ENCODE measurements around the gene CHIT1. TPM values are rescaled to one million over a fixed set of nuclear protein-coding genes. Genes with fewer than 3 reads are reported as not detected.
"Not testable (repeated sequence)": the region's sequence is repeated elsewhere in the genome, so short reads cannot be mapped to it uniquely, and the experiment has no call there.

Gene CHIT1
- total RNA-seq, 2 experiments from 2014 or later = 0.30 to 0.42 TPM

GRCh38 chr1:203271962-203272632, 42.6 kb upstream of the CHIT1 start:
- Mint-ChIP-seq H3K27me3 (no peaks in the 10 kb centered on the region), H3K36me3 (ENCODE audit: low read depth) (no peaks in the 10 kb centered on the region), H3K4me1 (peaks cover 74% of the 10 kb centered on the region), H3K27ac (no peak overlapping the region), H3K4me3 (no peak overlapping the region), H3K9me3 (no peaks in the 10 kb centered on the region)
- POLR2A ChIA-PET = interaction anchor here (0.5 kb wide), 1 partner anchor 68 kb away, joined by 3 read pairs; no protein-coding TSS in a partner anchor
- CTCF ChIA-PET = interaction anchor here (0.7 to 7.3 kb wide), 11 partner anchors 9 to 215 kb away, joined by 3 to 299 read pairs (median 56); partner anchors contain the start of gene BTG2
- no peak for DNase-seq

- ChIA-PET CTCF (interaction anchor here (1.1 to 7.3 kb wide), 9 partner anchors 15 to 231 kb away, joined by 3 to 299 read pairs (median 58); partner anchors contain the start of gene BTG2), POLR2A (no interaction called here)
- peak; percentile 87 for DNase-seq
- H3K9me3 Mint-ChIP-seq = no peaks in the 10 kb centered on the region
- peak overlapping the region; percentile 80 for H3K27ac Mint-ChIP-seq
- no peak overlapping the region for H3K4me3 Mint-ChIP-seq
- H3K27me3 Mint-ChIP-seq = no peaks in the 10 kb centered on the region
- peaks cover 65% of the 10 kb centered on the region for H3K4me1 Mint-ChIP-seq
- H3K36me3 Mint-ChIP-seq (ENCODE audit: low read depth) = no peaks in the 10 kb centered on the region
These were observed 41.7 kb upstream of the CHIT1 start for GRCh38 chr1:203271018-203271743.

- Mint-ChIP-seq H3K27ac (peak overlapping the region; percentile 77), H3K4me1 (peaks cover 60% of the 10 kb centered on the region), H3K4me3 (no peak overlapping the region), H3K27me3 (no peaks in the 10 kb centered on the region), H3K9me3 (no peaks in the 10 kb centered on the region), H3K36me3 (ENCODE audit: low read depth) (no peaks in the 10 kb centered on the region)
- POLR2A ChIA-PET = no interaction called here
- DNase-seq = no peak
- CTCF ChIA-PET = interaction anchor here (0.6 to 7.3 kb wide), 10 partner anchors 16 to 553 kb away, joined by 3 to 299 read pairs (median 32); partner anchors contain the start of gene BTG2
These were observed 41.0 kb upstream of the CHIT1 start for GRCh38 chr1:203270448-203270847.

GRCh38 chr1:203269654-203270020, 40.2 kb upstream of the CHIT1 start:
- Mint-ChIP-seq H3K27ac (no peak overlapping the region), H3K9me3 (no peaks in the 10 kb centered on the region), H3K4me1 (peaks cover 52% of the 10 kb centered on the region), H3K36me3 (ENCODE audit: low read depth) (no peaks in the 10 kb centered on the region), H3K27me3 (no peaks in the 10 kb centered on the region), H3K4me3 (no peak overlapping the region)
- ChIA-PET CTCF (interaction anchor here (0.6 to 7.3 kb wide), 19 partner anchors 8 to 1310 kb away, joined by 3 to 299 read pairs (median 5); partner anchors contain the start of genes BTG2 and LAX1), POLR2A (no interaction called here)
- DNase-seq = no peak

- Mint-ChIP-seq H3K4me1 (peaks cover 46% of the 10 kb centered on the region), H3K4me3 (no peak overlapping the region), H3K9me3 (no peaks in the 10 kb centered on the region), H3K36me3 (ENCODE audit: low read depth) (no peaks in the 10 kb centered on the region), H3K27me3 (no peaks in the 10 kb centered on the region), H3K27ac (no peak overlapping the region)
- ChIA-PET POLR2A (no interaction called here), CTCF (interaction anchor here (0.6 to 7.3 kb wide), 17 partner anchors 8 to 1311 kb away, joined by 3 to 299 read pairs (median 7); partner anchors contain the start of genes BTG2 and LAX1)
- peak; percentile 74 for DNase-seq
These were observed 39.6 kb upstream of the CHIT1 start for GRCh38 chr1:203268901-203269653.

GRCh38 chr1:203267912-203268311, 38.4 kb upstream of the CHIT1 start:
- Mint-ChIP-seq H3K27ac (peak overlapping the region; percentile 86), H3K9me3 (no peaks in the 10 kb centered on the region), H3K27me3 (no peaks in the 10 kb centered on the region), H3K36me3 (ENCODE audit: low read depth) (no peaks in the 10 kb centered on the region), H3K4me1 (peaks cover 34% of the 10 kb centered on the region), H3K4me3 (peak overlapping the region; percentile 79)
- ChIA-PET CTCF (interaction anchor here (0.6 to 7.3 kb wide), 47 partner anchors 9 to 1332 kb away, joined by 3 to 299 read pairs (median 5); partner anchors contain the start of genes BTG2, FMOD, LAX1 and OPTC), POLR2A (no interaction called here)
- no peak for DNase-seq

GRCh38 chr1:203267347-203267846, 37.9 kb upstream of the CHIT1 start:
- Mint-ChIP-seq H3K27ac (peak overlapping the region; percentile 86), H3K9me3 (no peaks in the 10 kb centered on the region), H3K4me3 (peak overlapping the region; percentile 79), H3K4me1 (peaks cover 32% of the 10 kb centered on the region), H3K36me3 (ENCODE audit: low read depth) (no peaks in the 10 kb centered on the region), H3K27me3 (peaks cover 1% of the 10 kb centered on the region)
- peak; percentile 91 for DNase-seq
- POLR2A ChIA-PET = no interaction called here
- CTCF ChIA-PET = interaction anchor here (0.6 to 7.3 kb wide), 50 partner anchors 10 to 1331 kb away, joined by 3 to 299 read pairs (median 4); partner anchors contain the start of genes BTG2, FMOD, LAX1 and OPTC

GRCh38 chr1:203266140-203266539, 36.7 kb upstream of the CHIT1 start:
- peaks cover 12% of the 10 kb centered on the region for H3K27me3 Mint-ChIP-seq
- POLR2A ChIA-PET = not testable (repeated sequence)

GRCh38 chr1:203265541-203265940, 36.1 kb upstream of the CHIT1 start:
- no peaks in the 10 kb centered on the region for H3K36me3 Mint-ChIP-seq (ENCODE audit: low read depth)
- no peaks in the 10 kb centered on the region for H3K9me3 Mint-ChIP-seq
- peaks cover 17% of the 10 kb centered on the region for H3K4me1 Mint-ChIP-seq
- H3K4me3 Mint-ChIP-seq = no peak overlapping the region
- no peak overlapping the region for H3K27ac Mint-ChIP-seq
- no peak for DNase-seq
- CTCF ChIA-PET = no interaction called here
- peaks cover 16% of the 10 kb centered on the region for H3K27me3 Mint-ChIP-seq
- POLR2A ChIA-PET = no interaction called here

More at GRCh38 chr1:203266140-203266539, 36.7 kb upstream of the CHIT1 start:
- not testable (repeated sequence) for H3K27ac Mint-ChIP-seq; H3K36me3 Mint-ChIP-seq (ENCODE audit: low read depth); H3K9me3 Mint-ChIP-seq; DNase-seq; H3K4me3 Mint-ChIP-seq
- H3K4me1 Mint-ChIP-seq = peaks cover 23% of the 10 kb centered on the region
- CTCF ChIA-PET = interaction anchor here (1.6 to 7.3 kb wide), 5 partner anchors 20 to 212 kb away, joined by 3 to 177 read pairs (median 16); partner anchors contain the start of gene BTG2

GRCh38 chr1:203264052-203264501, 34.6 kb upstream of the CHIT1 start:
- no peak overlapping the region for H3K27ac Mint-ChIP-seq
- POLR2A ChIA-PET = no interaction called here

GRCh38 chr1:203263496-203263895, 34.0 kb upstream of the CHIT1 start:
- DNase-seq = no peak
- Mint-ChIP-seq H3K36me3 (ENCODE audit: low read depth) (no peaks in the 10 kb centered on the region), H3K4me1 (peaks cover 10% of the 10 kb centered on the region), H3K9me3 (no peaks in the 10 kb centered on the region), H3K27me3 (peaks cover 27% of the 10 kb centered on the region), H3K27ac (no peak overlapping the region), H3K4me3 (no peak overlapping the region)
- ChIA-PET CTCF (interaction anchor here (0.9 to 1.1 kb wide), 2 partner anchors 9 to 70 kb away, joined by 3 read pairs; no protein-coding TSS in a partner anchor), POLR2A (no interaction called here)

More at GRCh38 chr1:203264052-203264501, 34.6 kb upstream of the CHIT1 start:
- no peaks in the 10 kb centered on the region for H3K36me3 Mint-ChIP-seq (ENCODE audit: low read depth)
- no peaks in the 10 kb centered on the region for H3K9me3 Mint-ChIP-seq
- H3K27me3 Mint-ChIP-seq = peaks cover 27% of the 10 kb centered on the region
- no peak for DNase-seq
- CTCF ChIA-PET = interaction anchor here (0.6 to 1.2 kb wide), 2 partner anchors 224 to 928 kb away, joined by 3 read pairs; no protein-coding TSS in a partner anchor
- H3K4me3 Mint-ChIP-seq = no peak overlapping the region
- peaks cover 10% of the 10 kb centered on the region for H3K4me1 Mint-ChIP-seq

- POLR2A ChIA-PET; H3K36me3 Mint-ChIP-seq (ENCODE audit: low read depth); H3K4me1 Mint-ChIP-seq; H3K27ac Mint-ChIP-seq; H3K9me3 Mint-ChIP-seq; DNase-seq; H3K4me3 Mint-ChIP-seq: not testable (repeated sequence)
- CTCF ChIA-PET = interaction anchor here (0.7 kb wide), 1 partner anchor 84 kb away, joined by 4 read pairs; no protein-coding TSS in a partner anchor
- H3K27me3 Mint-ChIP-seq = peaks cover 48% of the 10 kb centered on the region
These were observed 27.2 kb upstream of the CHIT1 start for GRCh38 chr1:203256636-203257035.

All from activated CD4-positive, alpha-beta T cell treated with anti-CD3 and anti-CD28 coated beads, Interleukin-2, amount 10 ng/mL, durations not matched to agents 7 days and 5 days (primary cell).